ENCODE results near the gene CLDN24. TPM values are rescaled to one million over a fixed set of nuclear protein-coding genes. Genes with fewer than 3 reads are reported as not detected.
"Not testable (repeated sequence)": the region's sequence is repeated elsewhere in the genome, so short reads cannot be mapped to it uniquely, and the experiment has no call there.

The CLDN24 gene
- total RNA-seq, 1 experiment from 2014 or later, result not detected

GRCh38 chr4:183347566-183347965 is 25.3 kb upstream of the CLDN24 start:
- no peak for DNase-seq (ENCODE audit: low read depth)

DNA sequence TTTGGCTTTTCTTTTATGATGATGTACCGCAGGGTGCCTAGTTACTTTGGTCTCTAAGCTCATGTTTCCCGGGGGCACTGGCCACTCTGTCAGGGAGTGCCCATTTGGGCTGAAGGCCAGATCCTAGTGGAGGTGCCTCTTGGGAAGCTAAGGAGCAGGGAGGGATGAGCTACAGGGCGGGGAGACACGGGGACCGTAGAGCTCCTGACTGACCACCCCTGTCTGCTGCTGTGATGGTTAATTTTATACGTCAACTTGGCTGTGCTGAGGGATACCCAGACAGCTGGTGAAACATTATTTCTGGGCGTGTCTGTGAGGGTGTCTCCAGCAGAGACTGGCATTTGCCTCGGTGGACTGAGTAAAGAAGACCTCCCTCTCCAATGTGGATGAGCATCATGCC is 24.9 kb upstream of the CLDN24 start:
- DNase-seq (ENCODE audit: low read depth), result no peak

DNA sequence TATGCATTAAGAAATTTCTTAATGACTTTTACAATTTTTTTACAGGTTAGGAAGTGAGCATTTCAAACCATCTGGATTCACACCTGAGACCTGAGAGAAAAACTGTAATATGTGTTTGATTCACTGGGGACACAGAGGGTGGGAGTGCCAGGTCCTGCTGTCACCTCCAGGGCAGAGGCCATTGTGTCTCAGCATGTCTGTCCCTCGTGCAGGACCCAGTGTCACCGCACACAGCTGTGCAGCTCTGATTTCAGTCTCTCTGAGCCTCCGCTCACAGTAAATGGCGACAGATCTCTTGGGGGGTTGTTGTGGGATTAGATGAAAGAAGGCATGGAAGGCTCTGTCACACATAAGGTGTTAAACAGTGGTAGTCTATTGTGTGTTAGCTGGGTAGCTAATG is 23.0 kb upstream of the CLDN24 start:
- DNase-seq (ENCODE audit: low read depth), result no peak

DNA sequence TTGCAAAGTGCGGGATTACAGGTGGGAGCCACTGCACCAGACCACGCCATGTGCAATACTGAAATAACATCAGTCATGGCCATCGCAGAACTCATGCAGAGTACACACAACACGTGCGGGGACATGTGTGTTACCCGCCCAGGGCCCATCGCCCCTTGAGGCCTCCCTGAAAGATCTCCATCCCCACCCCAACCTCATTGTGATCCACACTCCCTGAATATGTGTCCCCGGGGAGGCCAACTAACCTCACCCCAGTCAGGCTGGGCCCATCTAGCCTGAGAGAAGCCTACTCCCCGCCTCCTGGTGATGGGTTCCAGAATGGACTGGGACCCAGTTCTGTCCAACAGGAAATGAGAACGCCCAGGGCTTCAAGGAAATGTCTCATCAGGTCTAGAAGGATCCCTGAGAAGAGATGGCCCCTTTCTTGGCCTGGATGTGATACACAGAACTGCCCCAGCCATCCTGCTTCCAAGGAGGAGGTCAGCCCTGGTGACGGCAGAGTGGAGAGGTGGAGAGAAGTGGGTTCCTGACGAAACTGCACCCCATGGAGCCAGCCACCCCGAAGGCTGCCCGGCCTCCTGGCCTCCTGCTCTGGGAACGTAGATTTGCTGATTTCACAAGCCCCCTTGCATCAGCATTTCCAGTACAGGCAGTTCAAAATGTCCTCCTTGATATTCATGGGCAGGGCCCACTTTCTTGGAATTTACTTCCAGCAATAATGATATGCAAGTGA is 22.5 kb upstream of the CLDN24 start:
- DNase-seq (ENCODE audit: low read depth), result no peak

DNA sequence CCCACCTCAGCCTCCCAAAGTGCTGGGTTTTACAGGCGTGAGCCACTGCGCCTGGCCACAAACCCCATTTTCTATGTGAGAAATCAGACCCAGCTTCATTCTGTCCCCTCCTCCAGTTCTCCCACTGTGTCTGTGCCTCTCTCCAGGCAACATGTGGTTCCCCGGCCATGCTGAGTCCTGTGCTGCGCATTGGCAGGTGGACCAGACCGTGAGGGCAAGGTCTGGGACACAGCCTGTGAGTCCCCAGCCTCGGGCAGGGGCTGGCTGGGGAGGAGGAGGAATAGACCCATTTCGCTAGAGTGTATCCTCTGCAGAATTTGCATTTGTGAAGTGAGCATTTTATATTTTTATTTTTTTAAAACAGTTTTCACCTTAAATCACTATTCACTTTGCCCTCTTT is 21.5 kb upstream of the CLDN24 start:
- no peak for DNase-seq (ENCODE audit: low read depth)

GRCh38 chr4:183342541-183343533 is 20.6 kb upstream of the CLDN24 start:
- DNase-seq (ENCODE audit: low read depth), result no peak

GRCh38 chr4:183337833-183338232 is 15.6 kb upstream of the CLDN24 start:
- no peak for DNase-seq (ENCODE audit: low read depth)

- no peak for DNase-seq (ENCODE audit: low read depth)
Measured at GRCh38 chr4:183337349-183337748, 15.1 kb upstream of the CLDN24 start.

DNA sequence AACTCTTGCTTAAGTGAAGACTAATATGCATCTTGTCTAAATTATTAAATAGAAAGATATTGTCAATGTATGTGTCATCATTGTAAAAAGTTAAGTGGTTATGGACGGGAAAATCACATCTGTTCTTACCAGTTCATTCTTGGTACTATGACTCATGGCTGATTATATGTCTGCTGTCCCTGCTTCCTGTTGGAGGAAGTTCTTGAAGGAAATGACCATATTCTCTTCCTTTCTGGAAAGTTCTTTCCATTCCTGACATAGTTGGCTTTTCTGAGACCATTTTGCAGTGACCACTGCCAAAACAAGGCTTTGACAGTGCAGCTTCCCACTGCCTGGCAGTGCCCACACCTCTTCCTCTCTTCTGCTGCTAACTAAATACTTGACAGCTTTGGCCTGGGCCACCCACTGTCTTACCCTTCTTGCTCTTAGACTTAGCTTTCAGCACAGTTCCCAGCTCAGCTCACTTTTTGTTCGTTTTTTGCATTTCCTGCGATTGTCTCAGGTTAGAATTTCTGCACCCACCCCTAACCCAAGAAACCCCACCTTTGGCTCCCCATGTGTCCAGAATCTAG is 13.2 kb upstream of the CLDN24 start:
- peak; percentile 96 for DNase-seq (ENCODE audit: low read depth)

DNA sequence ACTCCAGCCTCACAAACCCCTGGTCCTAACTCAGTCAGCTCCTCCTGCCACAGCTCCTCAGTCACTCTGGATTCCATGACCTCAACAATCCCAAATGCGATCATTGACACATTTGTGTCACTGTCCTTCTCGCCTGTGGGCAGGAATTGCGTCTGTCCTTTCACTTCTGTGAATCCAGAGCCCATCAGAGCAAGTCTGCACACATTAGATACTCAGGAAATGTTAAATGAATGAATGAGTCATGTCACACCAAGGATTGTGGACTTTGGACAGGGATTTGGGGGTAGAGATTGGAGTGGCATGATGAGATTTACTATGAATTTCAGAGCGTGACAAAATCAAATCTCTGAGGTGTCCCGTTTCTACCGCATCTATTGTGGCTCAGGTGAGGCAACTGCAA is 11.8 kb upstream of the CLDN24 start:
- DNase-seq (ENCODE audit: low read depth), result peak; percentile 21

- DNase-seq (ENCODE audit: low read depth), result no peak
Measured at GRCh38 chr4:183333202-183333601, 11.0 kb upstream of the CLDN24 start.

DNA sequence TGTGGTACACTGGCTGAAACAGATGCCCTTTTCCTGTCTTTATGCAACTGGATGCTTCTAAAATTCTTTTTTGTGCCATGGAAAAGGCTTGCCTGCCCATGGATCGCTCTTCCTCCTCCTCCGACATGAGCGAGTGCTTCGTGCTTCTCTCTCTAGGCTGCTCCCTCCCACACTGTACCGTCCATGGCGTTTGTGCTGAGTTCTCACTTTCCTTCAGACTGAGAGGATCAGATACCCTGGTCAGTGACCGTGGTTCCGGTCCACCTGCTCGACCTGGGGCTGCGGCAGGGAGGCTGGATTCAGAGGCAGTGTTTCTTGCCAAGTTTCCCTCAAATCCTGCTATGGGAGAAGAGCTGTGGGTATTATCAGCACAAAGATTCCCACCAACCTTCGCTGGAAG is 10.2 kb upstream of the CLDN24 start:
- DNase-seq (ENCODE audit: low read depth), result no peak

DNA sequence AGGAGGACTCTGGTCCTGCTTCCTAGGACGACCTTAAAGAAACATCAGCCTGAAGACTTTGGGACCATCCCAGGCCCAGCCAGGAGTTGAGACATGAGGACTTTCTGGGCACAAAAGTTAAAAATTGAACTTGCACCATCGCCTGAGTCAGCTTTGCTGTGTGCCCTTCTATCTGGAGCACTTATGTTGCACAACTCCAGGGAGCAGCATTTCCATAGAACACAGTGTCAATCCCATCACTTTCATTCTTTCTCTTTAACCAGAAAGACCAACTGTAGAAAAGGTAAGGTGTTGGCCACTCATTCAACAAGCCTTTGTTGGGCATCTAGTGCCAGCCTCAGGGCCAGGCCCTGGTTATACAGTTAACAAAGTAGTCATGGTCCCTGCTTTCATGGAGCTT is 8.6 kb upstream of the CLDN24 start:
- DNase-seq (ENCODE audit: low read depth), result no peak

- DNase-seq (ENCODE audit: low read depth), result no peak
Measured at GRCh38 chr4:183329954-183330742, 7.9 kb upstream of the CLDN24 start.

GRCh38 chr4:183329244-183329643 is 7.0 kb upstream of the CLDN24 start:
- DNase-seq (ENCODE audit: low read depth), result no peak

DNA sequence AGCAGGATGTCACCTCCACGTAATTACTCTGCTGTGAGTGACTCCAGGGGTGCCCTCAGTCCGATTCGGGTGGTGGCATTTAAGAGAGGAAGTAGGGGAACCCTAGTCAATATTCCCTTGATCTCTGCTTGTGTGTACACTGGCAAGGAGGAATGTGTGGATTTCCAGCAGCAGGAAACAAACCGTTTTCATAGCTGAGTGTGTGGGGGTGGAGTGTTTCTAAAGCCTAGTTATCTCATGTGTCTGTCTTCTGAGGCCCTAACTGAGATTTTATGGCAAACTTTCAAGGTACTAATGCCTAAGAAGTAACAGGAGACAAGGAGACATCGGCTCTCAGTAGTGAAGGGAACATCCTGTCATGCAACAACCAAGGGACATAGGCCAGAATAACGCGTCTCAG is 6.6 kb upstream of the CLDN24 start:
- no peak for DNase-seq (ENCODE audit: low read depth)

DNA sequence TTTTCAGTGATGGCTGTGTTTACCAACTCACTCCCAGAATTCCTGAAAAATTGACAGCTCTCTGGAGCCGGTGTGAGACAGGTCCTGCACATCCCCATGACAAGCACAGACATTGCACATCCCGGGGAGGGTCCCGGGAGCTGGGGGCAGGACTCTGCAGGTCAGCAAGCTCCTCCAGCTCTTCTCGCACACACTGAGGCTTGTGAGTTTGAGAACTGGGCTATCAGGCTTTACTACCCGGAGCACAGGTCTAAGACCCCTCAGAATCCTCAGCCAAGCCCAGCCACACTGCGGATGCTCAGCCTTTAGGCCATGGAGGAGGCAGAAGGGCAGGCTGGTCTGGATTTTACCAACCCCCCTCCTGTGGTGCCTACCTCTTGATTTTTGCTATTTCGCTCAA is 5.6 kb upstream of the CLDN24 start:
- no peak for DNase-seq (ENCODE audit: low read depth)

- peak; percentile 21 for DNase-seq (ENCODE audit: low read depth)
Measured at GRCh38 chr4:183326853-183327252, 4.6 kb upstream of the CLDN24 start.

GRCh38 chr4:183326387-183326786 is 4.2 kb upstream of the CLDN24 start:
- not testable (repeated sequence) for DNase-seq (ENCODE audit: low read depth)

GRCh38 chr4:183324619-183325018 is 2.4 kb upstream of the CLDN24 start:
- DNase-seq (ENCODE audit: low read depth), result no peak

DNA sequence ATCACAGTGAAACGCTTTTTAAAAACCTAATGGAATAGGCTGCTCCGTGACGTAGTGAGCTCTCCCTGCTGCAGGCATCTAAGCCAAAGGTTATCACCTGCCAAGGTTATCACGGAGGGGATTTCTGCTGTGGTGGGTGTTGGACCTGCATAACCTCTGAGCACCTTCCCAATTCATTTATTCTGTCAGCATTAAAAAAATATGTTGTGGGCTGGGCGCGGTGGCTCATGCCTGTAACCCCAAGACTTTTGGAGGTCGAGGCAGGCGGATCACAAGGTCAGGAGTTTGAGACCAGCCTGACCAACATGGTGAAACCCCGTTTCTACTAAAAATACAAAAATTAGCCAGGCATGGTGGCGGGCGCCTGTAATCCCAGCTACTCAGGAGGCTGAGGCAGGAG is 1.8 kb upstream of the CLDN24 start:
- DNase-seq (ENCODE audit: low read depth), result not testable (repeated sequence)

GRCh38 chr4:183323295-183323694 is 1.1 kb upstream of the CLDN24 start:
- no peak for DNase-seq (ENCODE audit: low read depth)
